DND-41 (cell line): ENCODE data around the gene POU6F2.

ENCODE experiments used
- ATAC-seq: fragments of 200-7000 bp; cut with Tn5 transposase; 3 replicates; pipeline ENCODE4 v1.9.1; 2021; ENCODE audit warnings: low read depth; ENCODE audit not compliant: insufficient read depth
- DNase-seq: peaks from one replicate; pipeline ENCODE4 v3.0.0-alpha.2; 2020
- H2AFZ ChIP-seq: 2 replicates; pipeline ENCODE4 v1.6.0; 2012; ENCODE audit warnings: low read depth, low read length
- H3K27ac ChIP-seq: 2 replicates; pipeline ENCODE4 v1.5.1; 2012; ENCODE audit warnings: low read length, inconsistent platforms
- H3K27me3 ChIP-seq: fragments of 200-600 bp; sonication (generic); 2 replicates; pipeline ENCODE4 v1.6.0; 2012; ENCODE audit warnings: low read length, mild to moderate bottlenecking, inconsistent platforms; ENCODE audit not compliant: insufficient read depth, poor library complexity
- H3K36me3 ChIP-seq: 2 replicates; pipeline ENCODE4 v1.5.1; 2012; ENCODE audit warnings: low read length, inconsistent platforms; ENCODE audit not compliant: insufficient read depth
- H3K4me1 ChIP-seq: 2 replicates; pipeline ENCODE4 v1.5.1; 2012; ENCODE audit warnings: mild to moderate bottlenecking, low read length; ENCODE audit not compliant: insufficient read depth
- H3K4me2 ChIP-seq: 2 replicates; pipeline ENCODE4 v1.6.0; 2012; ENCODE audit warnings: mild to moderate bottlenecking, moderate library complexity, low read length, inconsistent platforms; ENCODE audit not compliant: insufficient read depth
- H3K4me3 ChIP-seq, 2 experiments: fragments of 200-600 bp in 1 of 2; shearing (Covaris generic) in 1 of 2; 2 replicates each; pipeline ENCODE4 v1.5.1; 2012 to 2016; ENCODE audit warnings: inconsistent platforms in 2 of 2, low read length in 2 of 2, mild to moderate bottlenecking in 2 of 2, low read depth in 1 of 2, moderate library complexity in 1 of 2
- H3K79me2 ChIP-seq: 2 replicates; pipeline ENCODE4 v1.6.0; 2012; ENCODE audit warnings: low read length, inconsistent platforms; ENCODE audit not compliant: insufficient read depth
- H3K9ac ChIP-seq: 2 replicates; pipeline ENCODE4 v1.6.0; 2012; ENCODE audit warnings: low read depth, mild to moderate bottlenecking, inconsistent platforms, low read length, moderate library complexity
- H3K9me3 ChIP-seq: 2 replicates; pipeline ENCODE4 v1.5.1; 2012; ENCODE audit warnings: low read length, moderate library complexity, mild to moderate bottlenecking, inconsistent platforms; ENCODE audit not compliant: insufficient read depth, severe bottlenecking
- H4K20me1 ChIP-seq: 2 replicates; pipeline ENCODE4 v1.6.0; 2012; ENCODE audit warnings: low read length; ENCODE audit not compliant: insufficient read depth
- EZH2 ChIP-seq: IDR thresholded peaks from 3 replicates; pipeline ENCODE4 v1.6.1; 2012; ENCODE audit warnings: borderline replicate concordance, low read depth, mild to moderate bottlenecking, moderate library complexity, low read length, inconsistent platforms; ENCODE audit not compliant: severe bottlenecking
- TF ChIP-seq, protein P1 (sequence below): IDR thresholded peaks from 2 replicates; pipeline ENCODE4 v1.5.1; 2012; ENCODE audit warnings: borderline replicate concordance, low read length, moderate library complexity, mild to moderate bottlenecking; ENCODE audit not compliant: poor library complexity, severe bottlenecking; ENCODE audit errors: extremely low read depth

POU6F2 gene

DNA sequence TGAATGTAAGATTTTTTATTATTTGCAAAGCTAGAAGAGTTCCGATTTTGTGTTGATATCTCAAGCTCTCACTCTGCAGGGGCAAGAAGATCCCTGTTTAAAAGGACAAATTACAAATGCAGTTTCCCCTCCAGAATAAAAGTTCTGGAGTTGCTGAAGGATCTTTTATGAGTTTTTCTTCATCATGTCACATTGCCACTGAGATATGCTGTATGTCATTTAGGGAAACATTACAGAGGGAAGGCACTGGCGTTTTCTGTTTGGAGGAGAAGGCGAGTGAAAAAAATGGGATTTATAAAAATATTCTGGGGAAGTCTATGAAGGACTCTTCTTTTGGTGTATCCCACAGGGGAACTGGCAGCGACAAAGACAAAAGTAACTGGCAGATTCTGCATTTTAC, 57.4 kb downstream of the POU6F2 start:
- no peak overlapping the region for H3K4me3 ChIP-seq
- ATAC-seq: no peak
- no peak overlapping the region for H3K4me2 ChIP-seq

DNA sequence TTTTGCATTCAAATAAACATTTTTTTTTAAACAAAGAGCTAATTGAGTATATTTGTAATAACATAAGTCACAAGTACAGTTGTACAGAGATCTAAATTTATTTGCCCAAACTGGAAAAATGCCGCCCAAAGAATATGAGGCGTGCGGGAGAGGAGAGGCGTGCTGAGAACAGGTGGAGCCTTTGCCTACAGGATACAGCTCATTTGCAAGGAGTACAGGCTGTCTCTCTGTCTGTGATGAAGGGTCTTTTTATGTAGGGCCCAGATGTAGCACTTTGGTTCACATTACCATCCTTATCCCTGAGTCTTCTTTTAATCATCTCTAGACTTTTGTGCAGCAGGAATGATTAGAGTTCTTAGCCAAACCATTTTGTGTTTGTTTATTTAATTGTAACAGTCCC, 58.2 kb downstream of the POU6F2 start:
- ATAC-seq (no peak), DNase-seq (no peak)
- Histone ChIP-seq H2AFZ (no peak overlapping the region), H3K79me2 (no peaks in the 10 kb centered on the region), H3K4me2 (no peak overlapping the region), H4K20me1 (no peaks in the 10 kb centered on the region), H3K9me3 (no peaks in the 10 kb centered on the region), H3K4me3 (no peak overlapping the region), H3K36me3 (no peaks in the 10 kb centered on the region), H3K27ac (no peak overlapping the region), H3K27me3 (peaks cover 11% of the 10 kb centered on the region), H3K9ac (no peak overlapping the region), H3K4me1 (no peaks in the 10 kb centered on the region)
- no peak for TF ChIP-seq EZH2
- TF ChIP-seq, protein P1, sequence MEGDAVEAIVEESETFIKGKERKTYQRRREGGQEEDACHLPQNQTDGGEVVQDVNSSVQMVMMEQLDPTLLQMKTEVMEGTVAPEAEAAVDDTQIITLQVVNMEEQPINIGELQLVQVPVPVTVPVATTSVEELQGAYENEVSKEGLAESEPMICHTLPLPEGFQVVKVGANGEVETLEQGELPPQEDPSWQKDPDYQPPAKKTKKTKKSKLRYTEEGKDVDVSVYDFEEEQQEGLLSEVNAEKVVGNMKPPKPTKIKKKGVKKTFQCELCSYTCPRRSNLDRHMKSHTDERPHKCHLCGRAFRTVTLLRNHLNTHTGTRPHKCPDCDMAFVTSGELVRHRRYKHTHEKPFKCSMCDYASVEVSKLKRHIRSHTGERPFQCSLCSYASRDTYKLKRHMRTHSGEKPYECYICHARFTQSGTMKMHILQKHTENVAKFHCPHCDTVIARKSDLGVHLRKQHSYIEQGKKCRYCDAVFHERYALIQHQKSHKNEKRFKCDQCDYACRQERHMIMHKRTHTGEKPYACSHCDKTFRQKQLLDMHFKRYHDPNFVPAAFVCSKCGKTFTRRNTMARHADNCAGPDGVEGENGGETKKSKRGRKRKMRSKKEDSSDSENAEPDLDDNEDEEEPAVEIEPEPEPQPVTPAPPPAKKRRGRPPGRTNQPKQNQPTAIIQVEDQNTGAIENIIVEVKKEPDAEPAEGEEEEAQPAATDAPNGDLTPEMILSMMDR: no peak

More for the DNA sequence above, 57.4 kb downstream of the POU6F2 start:
- H3K79me2 ChIP-seq: no peaks in the 10 kb centered on the region
- no peaks in the 10 kb centered on the region for H3K4me1 ChIP-seq
- H3K36me3 ChIP-seq: no peaks in the 10 kb centered on the region
- H3K9me3 ChIP-seq: no peaks in the 10 kb centered on the region
- H3K9ac ChIP-seq: no peak overlapping the region
- H2AFZ ChIP-seq: no peak overlapping the region
- no peak for DNase-seq
- H3K27me3 ChIP-seq: peaks cover 11% of the 10 kb centered on the region
- H3K27ac ChIP-seq: no peak overlapping the region
- no peak for TF ChIP-seq EZH2
- TF ChIP-seq, protein P1: no peak
- H4K20me1 ChIP-seq: no peaks in the 10 kb centered on the region

DNA sequence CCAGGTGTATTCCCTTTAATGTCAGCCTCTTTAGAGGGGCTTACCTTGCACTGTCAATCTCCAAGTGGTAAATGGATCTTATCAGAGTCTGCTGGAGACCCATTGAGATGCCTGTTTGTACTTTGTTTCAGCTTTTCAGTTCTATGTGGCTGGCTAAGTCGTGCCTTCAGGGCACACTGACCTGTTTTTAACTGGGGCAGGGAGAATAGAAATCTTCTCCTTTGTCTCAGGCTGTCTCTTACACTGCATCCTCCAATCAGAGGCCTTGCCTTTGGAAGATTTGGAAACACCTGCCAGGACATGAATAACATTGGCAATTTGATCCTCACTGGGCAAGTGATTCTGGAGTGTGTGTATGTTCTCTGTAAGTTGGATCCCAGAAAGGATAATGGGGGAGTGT, 65.0 kb downstream of the POU6F2 start:
- Histone ChIP-seq H3K27me3 (no peaks in the 10 kb centered on the region), H3K4me3 (no peak overlapping the region), H3K79me2 (no peaks in the 10 kb centered on the region), H3K4me1 (no peaks in the 10 kb centered on the region), H3K36me3 (no peaks in the 10 kb centered on the region), H3K4me2 (no peak overlapping the region), H3K9ac (no peak overlapping the region), H3K27ac (no peak overlapping the region), H4K20me1 (no peaks in the 10 kb centered on the region), H2AFZ (no peak overlapping the region), H3K9me3 (no peaks in the 10 kb centered on the region)
- TF ChIP-seq EZH2: no peak
- TF ChIP-seq, protein P1: no peak
- ATAC-seq: no peak
- no peak for DNase-seq

DNA sequence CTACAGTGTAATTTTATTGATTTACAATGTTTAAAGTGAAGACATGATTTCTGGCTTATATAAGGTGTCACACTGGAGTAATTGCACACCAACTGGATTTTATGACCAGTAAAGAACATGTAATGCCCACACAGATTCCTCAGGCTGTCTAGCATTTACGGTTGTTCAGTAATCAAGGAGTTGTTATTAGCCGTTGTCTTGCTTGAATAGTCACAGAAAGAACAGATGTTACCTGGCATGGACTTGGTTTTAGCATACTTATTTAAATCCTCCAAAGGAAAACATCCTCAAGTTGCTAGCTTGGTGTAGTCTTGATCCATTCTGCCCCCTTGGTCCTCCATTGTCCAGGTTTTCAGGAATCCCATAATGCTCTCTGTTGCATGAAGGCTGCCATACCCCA, 65.8 kb downstream of the POU6F2 start:
- no peak for TF ChIP-seq EZH2
- TF ChIP-seq, protein P1: no peak
- Histone ChIP-seq H3K36me3 (no peaks in the 10 kb centered on the region), H3K9me3 (no peaks in the 10 kb centered on the region), H3K79me2 (no peaks in the 10 kb centered on the region), H4K20me1 (no peaks in the 10 kb centered on the region), H3K4me3 (no peak overlapping the region), H3K4me1 (no peaks in the 10 kb centered on the region), H2AFZ (no peak overlapping the region), H3K4me2 (no peak overlapping the region), H3K27ac (no peak overlapping the region), H3K9ac (no peak overlapping the region), H3K27me3 (no peaks in the 10 kb centered on the region)
- ATAC-seq (no peak), DNase-seq (no peak)
